K562 (cell line): Measurements from ENCODE around the gene ZNF514. TPM values are rescaled to one million over a fixed set of nuclear protein-coding genes. Genes with fewer than 3 reads are reported as not detected.
A peak's percentile ranks its signal among the peaks of the same experiment; 100 is the strongest.

Experiments
- DIDO1 ChIP-seq: fragments of 450-650 bp; IDR thresholded peaks from 2 replicates; pipeline ENCODE4 v1.6.1; 2016; ENCODE audit warnings: low read depth, missing biosample characterization, missing genetic modification characterization
- ETV5 ChIP-seq: sonication (generic); formaldehyde crosslinking; IDR thresholded peaks from 2 replicates; pipeline ENCODE4 v1.4.0; 2020; ENCODE audit warnings: low read depth, mild to moderate bottlenecking, missing genetic modification reagents
- FOXA1 ChIP-seq: fragments of 450-650 bp; IDR thresholded peaks from 2 replicates; pipeline ENCODE4 v1.6.1; 2016; ENCODE audit warnings: mild to moderate bottlenecking, borderline replicate concordance
- GABPB1 ChIP-seq: sonication (generic); formaldehyde crosslinking; IDR thresholded peaks from 2 replicates; pipeline ENCODE4 v1.8.0; 2022; ENCODE audit warnings: mild to moderate bottlenecking, missing genetic modification reagents
- HDAC8 ChIP-seq: fragments of 450-650 bp; IDR thresholded peaks from 2 replicates; pipeline ENCODE4 v1.6.1; 2016; ENCODE audit warnings: mild to moderate bottlenecking, missing genetic modification characterization, moderate library complexity, missing compliant biosample characterization
- HNRNPH1 ChIP-seq: fragments of 200-400 bp; formaldehyde crosslinking; optimal IDR thresholded peaks from 2 replicates; pipeline ENCODE3; 2017; ENCODE audit warnings: low read depth, mild to moderate bottlenecking, low read length, moderate library complexity
- ILF3 ChIP-seq: fragments of 450-650 bp; IDR thresholded peaks from 2 replicates; pipeline ENCODE4 v1.6.1; 2018; ENCODE audit warnings: antibody characterized with exemption, mild to moderate bottlenecking, moderate library complexity, borderline replicate concordance
- PHB ChIP-seq: fragments of 250-450 bp; sonication (Bioruptor Pico); IDR thresholded peaks from 2 replicates; pipeline ENCODE4 v1.5.0; 2021
- RBM15 ChIP-seq: fragments of 200-400 bp; formaldehyde crosslinking; IDR thresholded peaks from 2 replicates; pipeline ENCODE4 v1.6.1; 2018; ENCODE audit warnings: mild to moderate bottlenecking, low read length, moderate library complexity; ENCODE audit not compliant: insufficient read depth
- SUPT5H ChIP-seq: fragments of 450-650 bp; IDR thresholded peaks from 2 replicates; pipeline ENCODE4 v1.6.1; 2016
- TAF7 ChIP-seq: fragments of 450-650 bp; IDR thresholded peaks from 2 replicates; pipeline ENCODE4 v1.6.1; 2016; ENCODE audit warnings: missing genetic modification characterization, missing compliant biosample characterization
- THAP7 ChIP-seq: fragments of 250-450 bp; sonication (Bioruptor Pico); IDR thresholded peaks from 2 replicates; pipeline ENCODE4 v1.5.0; 2021
- USF2 ChIP-seq: sonication (generic); formaldehyde crosslinking; IDR thresholded peaks from 2 replicates; pipeline ENCODE4 v1.5.0; 2020; ENCODE audit warnings: missing genetic modification reagents
- ZNF146 ChIP-seq: IDR thresholded peaks from one replicate; pipeline ENCODE4 v1.6.1; 2018; ENCODE audit warnings: missing compliant biosample characterization; ENCODE audit not compliant: unreplicated experiment
- ZNF668 ChIP-seq: fragments of 250-450 bp; sonication (Bioruptor Pico); IDR thresholded peaks from 2 replicates; pipeline ENCODE4 v1.8.0; 2022; ENCODE audit warnings: mild to moderate bottlenecking, inconsistent platforms
- ZNF780A ChIP-seq: fragments of 250-450 bp; sonication (Bioruptor Pico); IDR thresholded peaks from 2 replicates; pipeline ENCODE4 v1.5.0; 2021; ENCODE audit warnings: mild to moderate bottlenecking
- polyA plus RNA-seq, 8 experiments: library from polyadenylated mRNA; depleted of rRNA in 4 of 8; stranded (reverse) in 5 of 8; unstranded in 3 of 8; fragments of >200 nt; fragmentation: Nextera tagmentation in 2 of 8; fragmentation: Illumina TruSeq in 1 of 8; extraction: Ambion mirVana in 2 of 8; extraction: Trizol in 1 of 8; gene quantifications; 2 replicates each; pipeline versions ENCODE4 v1.2.1 to v1.2.3, GENCODE V29; 2011 to 2014; ENCODE audit warnings: inconsistent platforms in 1 of 8, missing spikeins in 1 of 8
- total RNA-seq, 7 experiments: library from RNA; depleted of rRNA in 6 of 7; stranded (reverse); fragments of >200 nt in 6 of 7; fragmentation: Illumina TruSeq in 2 of 7; extraction: Trizol in 2 of 7; gene quantifications; 2 replicates each; pipeline versions ENCODE4 v1.2.1 to v1.2.3, GENCODE V29; 2011 to 2021; ENCODE audit warnings: low replicate concordance in 1 of 7
- TF ChIP-seq, protein P1 (sequence below), 3 experiments: IDR thresholded peaks in 2 of 3; conservative IDR thresholded peaks in 1 of 3; 2 replicates each; pipeline ENCODE4 v1.5.1; 2011 to 2012; ENCODE audit warnings: low read length in 3 of 3, mild to moderate bottlenecking in 3 of 3, control low read depth in 2 of 3, improper control_type of control experiment in 1 of 3, inconsistent platforms in 1 of 3, low read depth in 1 of 3, mixed read lengths in 1 of 3, moderate library complexity in 1 of 3; ENCODE audit not compliant: insufficient read depth in 2 of 3
- TF ChIP-seq, protein P2 (sequence below), 2 experiments: IDR thresholded peaks; 2 replicates each; pipeline ENCODE4 v1.6.1; 2011; ENCODE audit warnings: borderline replicate concordance in 1 of 2, control low read depth in 1 of 2, low read depth in 1 of 2, low read length in 1 of 2, mild to moderate bottlenecking in 1 of 2, mixed read lengths in 1 of 2, moderate library complexity in 1 of 2; ENCODE audit not compliant: insufficient read depth in 1 of 2, insufficient read length in 1 of 2, poor library complexity in 1 of 2, severe bottlenecking in 1 of 2; ENCODE audit errors: extremely low read depth in 1 of 2
- TF ChIP-seq, protein P3 (sequence below): fragments of 450-650 bp; IDR thresholded peaks from 2 replicates; pipeline ENCODE4 v1.6.1; 2017; ENCODE audit warnings: antibody characterized with exemption, mild to moderate bottlenecking

Gene ZNF514
- total and polyA plus RNA-seq, 9 of the 15 experiments (the other 6 are each of a cell fraction or from before 2014, with no cell fraction given), result 7.5 to 17.7 (median 11.4) TPM

DNA sequence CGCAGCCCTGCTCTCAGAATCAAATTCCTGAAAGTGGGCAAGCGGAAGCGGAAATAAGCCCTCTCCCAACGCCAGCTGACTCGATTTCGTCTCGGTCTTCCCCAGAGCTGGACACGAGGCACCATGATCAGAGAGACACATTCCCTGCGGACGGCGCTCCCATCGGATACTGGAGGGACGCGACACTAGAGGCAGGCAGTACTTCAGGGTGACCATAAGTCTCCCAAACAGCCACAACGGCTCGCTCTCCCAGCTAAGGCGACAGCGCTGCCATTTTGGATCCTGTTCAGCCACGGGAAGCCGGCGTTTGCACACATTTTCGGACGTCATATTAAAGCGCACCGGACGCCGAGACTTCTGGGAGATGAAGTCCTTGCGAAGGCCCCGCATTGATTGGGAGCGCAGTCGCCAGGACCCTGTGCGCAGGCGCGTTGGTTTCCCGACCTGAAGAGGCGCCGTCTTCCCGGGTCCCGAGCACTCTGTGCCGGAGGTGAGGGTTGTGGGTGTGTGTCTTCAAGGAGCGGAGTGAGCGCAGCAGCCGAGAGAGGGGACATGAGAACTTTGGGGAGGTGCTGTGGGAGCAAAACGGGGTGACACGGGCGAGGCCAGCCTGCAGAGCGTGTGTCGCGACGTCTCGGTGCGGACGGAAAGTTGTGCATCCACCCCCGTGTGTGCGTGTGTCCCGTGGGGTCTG, 5.9 kb upstream of the ZNF514 start, which contains the start of gene ZNF2 (continued):
- TF ChIP-seq USF2, result no peak
- TF ChIP-seq ILF3, result no peak
- no peak for TF ChIP-seq ZNF668 (CRISPR knock-in tag)
- 0 out of 2 replicates have a peak, but pooled peaks have one; percentile 63 for TF ChIP-seq DIDO1 (tag)
- TF ChIP-seq GABPB1 (CRISPR knock-in tag), result peak; percentile 86; the same call in 1 of the 2 replicates
- no peak for TF ChIP-seq FOXA1
- TF ChIP-seq TAF7 (tag), result peak; percentile 98
- TF ChIP-seq PHB, result no peak
- TF ChIP-seq, protein P1, sequence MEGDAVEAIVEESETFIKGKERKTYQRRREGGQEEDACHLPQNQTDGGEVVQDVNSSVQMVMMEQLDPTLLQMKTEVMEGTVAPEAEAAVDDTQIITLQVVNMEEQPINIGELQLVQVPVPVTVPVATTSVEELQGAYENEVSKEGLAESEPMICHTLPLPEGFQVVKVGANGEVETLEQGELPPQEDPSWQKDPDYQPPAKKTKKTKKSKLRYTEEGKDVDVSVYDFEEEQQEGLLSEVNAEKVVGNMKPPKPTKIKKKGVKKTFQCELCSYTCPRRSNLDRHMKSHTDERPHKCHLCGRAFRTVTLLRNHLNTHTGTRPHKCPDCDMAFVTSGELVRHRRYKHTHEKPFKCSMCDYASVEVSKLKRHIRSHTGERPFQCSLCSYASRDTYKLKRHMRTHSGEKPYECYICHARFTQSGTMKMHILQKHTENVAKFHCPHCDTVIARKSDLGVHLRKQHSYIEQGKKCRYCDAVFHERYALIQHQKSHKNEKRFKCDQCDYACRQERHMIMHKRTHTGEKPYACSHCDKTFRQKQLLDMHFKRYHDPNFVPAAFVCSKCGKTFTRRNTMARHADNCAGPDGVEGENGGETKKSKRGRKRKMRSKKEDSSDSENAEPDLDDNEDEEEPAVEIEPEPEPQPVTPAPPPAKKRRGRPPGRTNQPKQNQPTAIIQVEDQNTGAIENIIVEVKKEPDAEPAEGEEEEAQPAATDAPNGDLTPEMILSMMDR (IDR thresholded peaks at IDR 0.05 in 2 of 3, conservative IDR thresholded peaks at IDR 0.05 in 1 of 3; ENCODE audit: insufficient read depth in 2 of 3, low read depth in 1 of 3, low read length in 3 of 3), result peak in 1 of 3 experiments; percentile 11; a peak in 1 of 6 replicates
- no peak for TF ChIP-seq ZNF146 (CRISPR knock-in tag)
- no peak for TF ChIP-seq ZNF780A (CRISPR knock-in tag)
- TF ChIP-seq, protein P2, sequence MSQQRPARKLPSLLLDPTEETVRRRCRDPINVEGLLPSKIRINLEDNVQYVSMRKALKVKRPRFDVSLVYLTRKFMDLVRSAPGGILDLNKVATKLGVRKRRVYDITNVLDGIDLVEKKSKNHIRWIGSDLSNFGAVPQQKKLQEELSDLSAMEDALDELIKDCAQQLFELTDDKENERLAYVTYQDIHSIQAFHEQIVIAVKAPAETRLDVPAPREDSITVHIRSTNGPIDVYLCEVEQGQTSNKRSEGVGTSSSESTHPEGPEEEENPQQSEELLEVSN (IDR thresholded peaks at IDR 0.05; ENCODE audit: borderline replicate concordance in 1 of 2, extremely low read depth in 1 of 2, insufficient read depth in 1 of 2, insufficient read length in 1 of 2, low read depth in 1 of 2, low read length in 1 of 2, poor library complexity in 1 of 2, severe bottlenecking in 1 of 2), result peak in 1 of 2 experiments; percentile 7
- no peak for TF ChIP-seq RBM15
- TF ChIP-seq HDAC8 (tag), result no peak; the same call in 1 of the 2 replicates
- peak; percentile 82; the same call in 1 of the 2 replicates for TF ChIP-seq ETV5 (CRISPR knock-in tag)
- TF ChIP-seq SUPT5H, result peak; percentile 95
- TF ChIP-seq HNRNPH1, result no peak
- TF ChIP-seq THAP7 (CRISPR knock-in tag), result no peak
- TF ChIP-seq, protein P3, sequence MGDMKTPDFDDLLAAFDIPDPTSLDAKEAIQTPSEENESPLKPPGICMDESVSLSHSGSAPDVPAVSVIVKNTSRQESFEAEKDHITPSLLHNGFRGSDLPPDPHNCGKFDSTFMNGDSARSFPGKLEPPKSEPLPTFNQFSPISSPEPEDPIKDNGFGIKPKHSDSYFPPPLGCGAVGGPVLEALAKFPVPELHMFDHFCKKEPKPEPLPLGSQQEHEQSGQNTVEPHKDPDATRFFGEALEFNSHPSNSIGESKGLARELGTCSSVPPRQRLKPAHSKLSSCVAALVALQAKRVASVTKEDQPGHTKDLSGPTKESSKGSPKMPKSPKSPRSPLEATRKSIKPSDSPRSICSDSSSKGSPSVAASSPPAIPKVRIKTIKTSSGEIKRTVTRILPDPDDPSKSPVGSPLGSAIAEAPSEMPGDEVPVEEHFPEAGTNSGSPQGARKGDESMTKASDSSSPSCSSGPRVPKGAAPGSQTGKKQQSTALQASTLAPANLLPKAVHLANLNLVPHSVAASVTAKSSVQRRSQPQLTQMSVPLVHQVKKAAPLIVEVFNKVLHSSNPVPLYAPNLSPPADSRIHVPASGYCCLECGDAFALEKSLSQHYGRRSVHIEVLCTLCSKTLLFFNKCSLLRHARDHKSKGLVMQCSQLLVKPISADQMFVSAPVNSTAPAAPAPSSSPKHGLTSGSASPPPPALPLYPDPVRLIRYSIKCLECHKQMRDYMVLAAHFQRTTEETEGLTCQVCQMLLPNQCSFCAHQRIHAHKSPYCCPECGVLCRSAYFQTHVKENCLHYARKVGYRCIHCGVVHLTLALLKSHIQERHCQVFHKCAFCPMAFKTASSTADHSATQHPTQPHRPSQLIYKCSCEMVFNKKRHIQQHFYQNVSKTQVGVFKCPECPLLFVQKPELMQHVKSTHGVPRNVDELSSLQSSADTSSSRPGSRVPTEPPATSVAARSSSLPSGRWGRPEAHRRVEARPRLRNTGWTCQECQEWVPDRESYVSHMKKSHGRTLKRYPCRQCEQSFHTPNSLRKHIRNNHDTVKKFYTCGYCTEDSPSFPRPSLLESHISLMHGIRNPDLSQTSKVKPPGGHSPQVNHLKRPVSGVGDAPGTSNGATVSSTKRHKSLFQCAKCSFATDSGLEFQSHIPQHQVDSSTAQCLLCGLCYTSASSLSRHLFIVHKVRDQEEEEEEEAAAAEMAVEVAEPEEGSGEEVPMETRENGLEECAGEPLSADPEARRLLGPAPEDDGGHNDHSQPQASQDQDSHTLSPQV, result no peak
